ENCODE results near the gene NCS1.
"Not testable (repeated sequence)": the region's sequence is repeated elsewhere in the genome, so short reads cannot be mapped to it uniquely, and the experiment has no call there.

The NCS1 gene

GRCh38 chr9:130268521-130269211, 96.5 kb downstream of the NCS1 start:
- H3K4me3 ChIP-seq (replicated peaks; ENCODE audit: low read depth, low read length) = no peak overlapping the region
- no peak for TF ChIP-seq CTCF (IDR thresholded peaks at IDR 0.05; ENCODE audit: low read depth, low read length, missing control alignments)
- DNase-seq (ENCODE audit: extremely low read depth, low read depth) = no peak

- no peak overlapping the region for H3K4me3 ChIP-seq (replicated peaks; ENCODE audit: low read depth, low read length)
- TF ChIP-seq CTCF (IDR thresholded peaks at IDR 0.05; ENCODE audit: low read depth, low read length, missing control alignments) = no peak
- no peak for DNase-seq (ENCODE audit: extremely low read depth, low read depth)
Measured at GRCh38 chr9:130271473-130271872, 99.3 kb downstream of the NCS1 start.

- H3K4me3 ChIP-seq (replicated peaks; ENCODE audit: low read depth, low read length) = no peak overlapping the region
- TF ChIP-seq CTCF (IDR thresholded peaks at IDR 0.05; ENCODE audit: low read depth, low read length, missing control alignments) = no peak
- no peak for DNase-seq (ENCODE audit: extremely low read depth, low read depth)
Measured at GRCh38 chr9:130275156-130275555, 103.0 kb downstream of the NCS1 start.

- no peak overlapping the region for H3K4me3 ChIP-seq (replicated peaks; ENCODE audit: low read depth, low read length)
- TF ChIP-seq CTCF (IDR thresholded peaks at IDR 0.05; ENCODE audit: low read depth, low read length, missing control alignments) = no peak
- no peak for DNase-seq (ENCODE audit: extremely low read depth, low read depth)
Measured at GRCh38 chr9:130276121-130276520, 103.9 kb downstream of the NCS1 start.

GRCh38 chr9:130276955-130277354, 104.8 kb downstream of the NCS1 start:
- DNase-seq (ENCODE audit: extremely low read depth, low read depth) = no peak
- no peak for TF ChIP-seq CTCF (IDR thresholded peaks at IDR 0.05; ENCODE audit: low read depth, low read length, missing control alignments)

GRCh38 chr9:130277525-130277924, 105.3 kb downstream of the NCS1 start:
- not testable (repeated sequence) for DNase-seq (ENCODE audit: extremely low read depth, low read depth); H3K4me3 ChIP-seq (replicated peaks; ENCODE audit: low read depth, low read length)

More at GRCh38 chr9:130276955-130277354, 104.8 kb downstream of the NCS1 start:
- no peak overlapping the region for H3K4me3 ChIP-seq (replicated peaks; ENCODE audit: low read depth, low read length)

- no peak overlapping the region for H3K4me3 ChIP-seq (replicated peaks; ENCODE audit: low read depth, low read length)
- DNase-seq (ENCODE audit: extremely low read depth, low read depth) = no peak
- no peak for TF ChIP-seq CTCF (IDR thresholded peaks at IDR 0.05; ENCODE audit: low read depth, low read length, missing control alignments)
Measured at GRCh38 chr9:130283539-130284248, 111.5 kb downstream of the NCS1 start.

Measured in HFF-Myc (cell line).